SK-N-DZ (cell line): Measurements from ENCODE around the gene STMP1.
A peak's percentile ranks its signal among the peaks of the same experiment; 100 is the strongest.
"Not testable (repeated sequence)": the region's sequence is repeated elsewhere in the genome, so short reads cannot be mapped to it uniquely, and the experiment has no call there.

ENCODE experiments used
- DNase-seq: peaks from one replicate; pipeline ENCODE4 v3.0.0-alpha.2; 2015; ENCODE audit warnings: low spot score

Gene STMP1

GRCh38 chr7:135664046-135664589, 1.8 kb downstream of the STMP1 start:
- no peak for DNase-seq

- DNase-seq: no peak
Observed at GRCh38 chr7:135665042-135665441, 2.7 kb downstream of the STMP1 start.

- no peak for DNase-seq
Observed at GRCh38 chr7:135666156-135666555, 3.8 kb downstream of the STMP1 start.

- DNase-seq: no peak
Observed at GRCh38 chr7:135666846-135667245, 4.5 kb downstream of the STMP1 start.

GRCh38 chr7:135667626-135668025, 5.3 kb downstream of the STMP1 start:
- not testable (repeated sequence) for DNase-seq

- not testable (repeated sequence) for DNase-seq
Observed at GRCh38 chr7:135668852-135669395, 6.6 kb downstream of the STMP1 start.

- DNase-seq: no peak
Observed at GRCh38 chr7:135669774-135670173, 7.5 kb downstream of the STMP1 start.

- DNase-seq: no peak
Observed at GRCh38 chr7:135670179-135670578, 7.9 kb downstream of the STMP1 start.

- peak; percentile 41 for DNase-seq
Observed at GRCh38 chr7:135672560-135673359, 10.4 kb downstream of the STMP1 start.

- no peak for DNase-seq
Observed at GRCh38 chr7:135673360-135673706, 11.0 kb downstream of the STMP1 start.

GRCh38 chr7:135678612-135679575, 16.6 kb downstream of the STMP1 start:
- no peak for DNase-seq

GRCh38 chr7:135681762-135682161, 19.4 kb downstream of the STMP1 start:
- DNase-seq: no peak

GRCh38 chr7:135682191-135682590, 19.9 kb downstream of the STMP1 start:
- no peak for DNase-seq

GRCh38 chr7:135683609-135684008, 21.3 kb downstream of the STMP1 start:
- DNase-seq: no peak

- DNase-seq: no peak
Observed at GRCh38 chr7:135684136-135684535, 21.8 kb downstream of the STMP1 start.

- DNase-seq: no peak
Observed at GRCh38 chr7:135684699-135685098, 22.4 kb downstream of the STMP1 start.

- no peak for DNase-seq
Observed at GRCh38 chr7:135685306-135686084, 23.2 kb downstream of the STMP1 start.

- no peak for DNase-seq
Observed at GRCh38 chr7:135687466-135687865, 25.2 kb downstream of the STMP1 start.

- no peak for DNase-seq
Observed at GRCh38 chr7:135690566-135690965, 28.3 kb downstream of the STMP1 start.

GRCh38 chr7:135692055-135692454, 29.7 kb downstream of the STMP1 start:
- no peak for DNase-seq

- not testable (repeated sequence) for DNase-seq
Observed at GRCh38 chr7:135692606-135693005, 30.3 kb downstream of the STMP1 start.
